HepG2 (cell line): ENCODE data around the gene MTA1. TPM values are rescaled to one million over a fixed set of nuclear protein-coding genes. Genes with fewer than 3 reads are reported as not detected.

Source experiments
- ATF7-NPFF ChIP-seq: sonication (generic); formaldehyde crosslinking; IDR thresholded peaks from 2 replicates; pipeline ENCODE4 v1.8.1; 2023; ENCODE audit warnings: mild to moderate bottlenecking, low read depth, missing genetic modification reagents, moderate library complexity
- GATAD2A ChIP-seq: IDR thresholded peaks from 2 replicates; pipeline ENCODE4 v1.6.1; 2016
- PATZ1 ChIP-seq: sonication (generic); formaldehyde crosslinking; IDR thresholded peaks from 2 replicates; pipeline ENCODE4 v1.4.0; 2020; ENCODE audit warnings: missing genetic modification reagents
- PBX2 ChIP-seq: IDR thresholded peaks from 2 replicates; pipeline ENCODE4 v1.6.1; 2016; ENCODE audit warnings: control low read depth
- TARDBP ChIP-seq: sonication (generic); formaldehyde crosslinking; IDR thresholded peaks from 2 replicates; pipeline ENCODE4 v1.8.0; 2022; ENCODE audit warnings: mild to moderate bottlenecking, missing genetic modification reagents
- ZBTB21 ChIP-seq: sonication (generic); formaldehyde crosslinking; IDR thresholded peaks from 2 replicates; pipeline ENCODE4 v1.4.0; 2020; ENCODE audit warnings: missing genetic modification reagents
- ZBTB42 ChIP-seq: sonication (generic); formaldehyde crosslinking; IDR thresholded peaks from 2 replicates; pipeline ENCODE4 v1.5.0; 2020; ENCODE audit warnings: mild to moderate bottlenecking, missing genetic modification reagents
- ZNF143 ChIP-seq: sonication (generic); formaldehyde crosslinking; IDR thresholded peaks from 2 replicates; pipeline ENCODE4 v1.4.0; 2020; ENCODE audit warnings: missing genetic modification reagents
- ZNF280B ChIP-seq: sonication (generic); formaldehyde crosslinking; IDR thresholded peaks from 2 replicates; pipeline ENCODE4 v1.5.0; 2020; ENCODE audit warnings: missing genetic modification reagents, mild to moderate bottlenecking, borderline replicate concordance
- ZNF839 ChIP-seq: sonication (generic); formaldehyde crosslinking; IDR thresholded peaks from 2 replicates; pipeline ENCODE4 v1.4.0; 2020; ENCODE audit warnings: missing genetic modification reagents, mild to moderate bottlenecking, borderline replicate concordance
- polyA plus RNA-seq, 8 experiments: library from polyadenylated mRNA; depleted of rRNA in 3 of 8; stranded (reverse) in 7 of 8; unstranded in 1 of 8; fragments of >200 nt; fragmentation: Illumina TruSeq in 4 of 8; extraction: Trizol in 4 of 8; gene quantifications; 2 replicates each; pipeline versions ENCODE4 v1.2.1 to v1.2.3, GENCODE V29; 2011 to 2016; ENCODE audit warnings: low read depth in 4 of 8, missing spikeins in 1 of 8, mixed read lengths in 1 of 8; ENCODE audit not compliant: insufficient read depth in 1 of 8
- total RNA-seq, 5 experiments: library from RNA; depleted of rRNA; stranded (reverse); fragments of >200 nt; fragmentation: Illumina TruSeq; extraction: Trizol; gene quantifications; 2 replicates each; pipeline ENCODE4 v1.2.3, GENCODE V29; 2016; ENCODE audit warnings: low read depth in 1 of 5

The MTA1 gene
- total and polyA plus RNA-seq, 2 of the 13 experiments (the other 11 are each of a cell fraction or from before 2014, with no cell fraction given): 35.2 to 85.8 TPM

DNA sequence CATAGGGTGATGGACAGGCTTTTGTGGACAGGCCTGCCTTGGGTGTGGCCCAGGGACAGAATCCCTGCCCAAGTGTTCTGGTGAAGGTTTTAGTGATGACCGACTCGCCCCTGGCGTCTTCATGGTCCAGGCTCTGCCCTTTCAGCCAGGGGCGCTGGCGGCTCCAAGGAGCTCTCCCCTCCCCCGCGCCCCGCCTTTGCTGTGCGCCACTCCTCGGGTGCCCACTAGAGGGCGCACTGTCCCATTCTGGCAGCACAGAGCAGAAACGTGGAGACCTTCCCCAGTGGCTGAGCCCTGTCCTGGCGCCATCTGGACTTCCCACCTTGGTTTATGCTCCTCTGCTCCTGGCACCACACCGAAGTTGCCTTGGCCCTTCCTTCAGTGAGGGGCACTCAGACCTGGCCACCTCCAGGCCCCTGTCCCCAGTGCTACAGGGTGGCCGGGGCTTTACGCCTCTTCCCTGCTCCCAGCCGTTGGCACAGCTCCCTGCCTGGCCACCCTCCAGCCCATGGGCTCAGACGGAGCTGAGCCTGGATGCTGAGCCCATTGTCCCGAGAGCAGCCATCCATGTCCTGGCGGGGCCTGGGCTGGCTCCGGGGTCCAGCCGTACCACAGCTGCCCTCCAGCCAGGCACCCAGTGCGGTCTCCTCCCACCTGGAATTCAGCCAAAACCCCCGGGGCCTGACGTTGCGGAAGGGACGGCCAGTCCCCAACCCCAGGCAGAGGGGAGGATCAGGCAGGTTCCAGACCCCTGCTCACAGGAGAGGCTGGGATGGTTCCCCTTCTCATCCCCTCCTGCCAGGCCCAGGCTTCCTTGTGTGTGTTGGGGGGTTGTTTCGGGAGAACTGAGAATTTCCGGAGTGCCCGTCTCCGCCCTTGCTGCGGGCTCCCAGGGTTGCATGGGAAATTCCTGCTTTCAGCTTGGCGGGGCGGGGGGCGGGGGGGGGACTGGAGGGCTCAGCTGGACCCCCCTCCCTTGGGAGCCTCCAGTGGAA, 61.5 kb downstream of the MTA1 start (continued):
- TF ChIP-seq PATZ1 (CRISPR knock-in tag) (peak; percentile 77), ZNF839 (CRISPR knock-in tag) (no peak), PBX2 (CRISPR knock-in tag) (peak; percentile 3; the same call in 1 of the 2 replicates), ZNF280B (CRISPR knock-in tag) (peak; percentile 77), ATF7-NPFF (CRISPR knock-in tag) (no peak), GATAD2A (peak; percentile 58), TARDBP (no peak), ZNF143 (CRISPR knock-in tag) (0 out of 2 replicates have a peak, but pooled peaks have one; percentile 8), ZBTB21 (CRISPR knock-in tag) (no peak), ZBTB42 (no peak)
- TF ChIP-seq, all 625 proteins: peak for 150
